NCI-H1105 treated with DMSO at 0.1 percent for 48 hours (cell line): ENCODE data around the gene EYA2.
"Not testable (repeated sequence)": the region's sequence is repeated elsewhere in the genome, so short reads cannot be mapped to it uniquely, and the experiment has no call there.

Experiments
- DNase-seq: peaks from one replicate; lab custom pipeline; 2025; lab: John Stamatoyannopoulos, UW

The EYA2 gene

DNA sequence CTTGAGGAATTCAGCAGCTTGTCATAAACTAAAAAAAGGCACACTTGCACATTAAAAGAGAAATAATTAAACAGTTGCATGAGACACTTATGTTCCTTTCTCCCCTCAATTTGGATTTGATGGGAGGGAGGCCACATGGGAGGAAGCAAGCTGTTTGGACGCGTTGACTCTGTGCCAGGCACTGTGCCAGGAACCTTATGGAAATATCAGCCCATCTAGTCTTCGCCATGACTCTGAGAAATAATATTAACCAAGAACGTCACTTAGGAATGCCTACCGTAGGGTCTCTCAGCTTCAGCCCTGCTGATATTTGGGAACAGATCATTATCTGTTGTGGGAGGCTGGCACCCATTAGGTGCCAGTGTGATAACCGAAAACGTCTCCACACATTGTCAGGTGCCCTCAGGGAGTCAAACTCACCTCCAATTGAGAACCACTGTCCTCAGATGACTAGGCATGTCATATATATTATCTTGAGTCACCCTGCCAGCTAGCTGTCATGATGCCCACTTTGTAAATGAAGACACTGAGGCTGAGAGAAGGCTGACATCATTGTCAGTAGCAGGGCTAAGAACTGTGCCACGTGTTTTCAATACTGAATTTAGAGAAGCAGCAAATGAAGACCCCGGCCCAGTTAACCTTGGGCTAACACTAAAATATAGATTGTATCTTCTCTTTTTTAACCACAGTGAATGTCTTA lies 36.1 kb downstream of the EYA2 start:
- no peak for DNase-seq

DNA sequence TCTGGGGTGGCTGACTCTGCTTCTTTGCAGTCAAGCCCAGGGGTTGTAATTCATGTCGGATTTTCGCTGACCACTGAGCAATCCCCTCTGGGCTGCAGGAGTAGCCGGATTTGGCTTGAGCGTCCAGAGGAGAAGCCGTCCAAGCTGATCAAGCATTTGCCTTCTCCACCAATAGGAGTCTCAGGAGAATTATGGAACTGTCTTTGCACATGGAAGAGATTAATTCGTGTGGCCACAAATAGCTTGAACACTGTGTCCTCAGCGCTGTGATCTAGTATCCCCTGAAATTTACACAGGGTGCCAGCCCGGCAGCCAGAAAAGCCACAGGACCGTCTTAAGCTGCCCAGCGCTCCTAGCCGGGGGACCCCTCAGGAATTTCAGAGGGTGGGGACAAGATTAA lies 37.1 kb downstream of the EYA2 start:
- no peak for DNase-seq

- not testable (repeated sequence) for DNase-seq
These were observed 37.8 kb downstream of the EYA2 start for GRCh38 chr20:46932439-46932838.

DNA sequence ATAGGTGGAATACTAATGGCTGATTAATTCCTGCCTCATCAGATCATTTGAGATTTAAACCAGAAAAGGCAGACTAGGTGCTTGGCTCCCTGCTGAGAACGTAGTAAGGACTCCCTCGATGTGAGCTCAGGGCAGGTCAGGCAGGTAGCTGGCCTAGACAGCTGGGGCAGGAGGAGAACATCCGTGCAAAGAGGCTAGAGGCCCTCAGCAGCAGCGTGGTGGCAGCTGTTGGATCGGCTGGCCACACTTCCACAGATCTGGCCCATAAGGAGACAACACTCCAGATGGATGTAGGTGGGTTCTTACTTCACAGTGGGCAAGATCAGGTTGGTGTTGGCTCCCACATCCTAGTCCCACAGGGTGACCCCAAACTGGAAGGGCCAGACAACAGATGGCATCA lies 38.5 kb downstream of the EYA2 start:
- no peak for DNase-seq

- DNase-seq, result no peak
These were observed 40.2 kb downstream of the EYA2 start for GRCh38 chr20:46934746-46935287.

- no peak for DNase-seq
These were observed 40.9 kb downstream of the EYA2 start for GRCh38 chr20:46935394-46936017.

- DNase-seq, result no peak
These were observed 41.9 kb downstream of the EYA2 start for GRCh38 chr20:46936415-46937156.

- DNase-seq, result no peak
These were observed 42.5 kb downstream of the EYA2 start for GRCh38 chr20:46937157-46937523.

DNA sequence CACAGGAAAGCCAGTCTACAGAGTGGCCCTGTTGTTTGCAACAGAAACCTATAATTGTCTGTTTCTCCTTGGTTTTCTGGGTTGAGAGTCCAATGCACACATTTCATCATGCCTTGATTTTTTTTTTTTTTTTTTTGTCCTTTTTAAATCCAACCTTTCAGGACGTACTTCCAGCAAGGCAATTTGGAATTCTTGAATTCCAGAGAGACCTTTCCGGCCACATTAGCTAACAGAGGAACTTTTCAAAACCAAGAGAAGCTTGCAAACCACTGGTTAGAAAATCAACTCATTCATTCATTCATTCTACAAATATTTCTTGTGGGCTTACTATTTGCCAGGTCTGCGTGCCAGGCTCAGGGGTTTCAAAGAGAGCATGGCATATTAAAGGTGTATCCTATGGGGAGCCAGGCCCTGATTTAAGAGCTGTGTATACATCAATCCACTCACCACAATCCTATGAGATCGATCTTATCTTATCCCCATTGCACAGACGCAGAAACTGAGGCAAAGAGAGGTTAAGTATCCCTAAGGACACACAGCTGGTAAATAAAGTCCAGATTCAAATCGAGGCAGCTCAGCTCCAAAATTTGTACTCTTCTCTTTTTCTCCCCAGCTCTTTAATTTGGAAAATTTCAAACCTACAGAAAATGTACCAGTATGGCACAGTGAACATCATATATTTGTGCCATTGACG lies 43.0 kb downstream of the EYA2 start:
- no peak for DNase-seq

- DNase-seq, result no peak
These were observed 43.8 kb downstream of the EYA2 start for GRCh38 chr20:46938434-46938833.

DNA sequence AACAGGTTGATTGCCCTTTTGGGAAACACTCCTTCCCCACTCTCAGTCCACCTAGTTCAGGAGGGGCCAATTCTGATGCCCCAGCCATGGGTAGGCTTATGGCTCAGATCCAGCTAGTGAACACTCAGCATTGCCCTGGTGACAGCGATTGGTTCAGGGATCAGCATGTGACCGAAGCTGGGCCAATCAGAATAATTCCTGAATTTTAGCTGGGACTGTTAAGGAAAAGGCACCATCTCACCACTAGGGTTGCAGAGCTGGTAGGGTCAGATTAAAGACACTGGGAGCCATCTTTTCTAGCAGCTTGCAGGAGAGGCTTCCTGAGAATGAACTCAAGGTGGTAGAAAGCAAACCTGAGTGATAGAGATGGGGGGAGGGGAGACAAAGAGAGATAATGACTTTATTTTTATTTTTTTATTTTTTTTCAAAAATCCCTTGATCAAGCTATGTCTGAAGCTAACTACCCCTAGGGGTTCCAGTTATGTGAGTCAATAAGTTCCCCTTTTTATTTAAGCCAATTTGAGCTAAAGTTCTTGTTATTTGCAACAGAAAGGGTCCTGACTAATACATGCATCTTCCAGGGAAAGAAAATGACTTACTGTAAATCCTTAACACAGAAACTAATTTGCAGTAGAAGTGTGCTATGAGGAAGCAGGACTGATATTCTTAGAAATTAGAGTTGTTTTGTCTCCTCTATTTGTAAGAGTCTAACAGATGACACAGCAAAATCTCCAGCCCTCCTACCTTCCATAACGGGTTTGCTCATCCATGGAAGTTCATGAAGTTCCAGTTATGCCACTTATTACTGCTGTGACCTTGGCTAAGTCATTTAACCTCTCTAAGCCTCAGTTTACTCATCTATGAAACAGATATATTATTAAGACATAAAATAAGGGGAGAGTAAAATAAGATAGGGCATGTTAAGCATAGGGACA lies 44.7 kb downstream of the EYA2 start:
- no peak for DNase-seq

DNA sequence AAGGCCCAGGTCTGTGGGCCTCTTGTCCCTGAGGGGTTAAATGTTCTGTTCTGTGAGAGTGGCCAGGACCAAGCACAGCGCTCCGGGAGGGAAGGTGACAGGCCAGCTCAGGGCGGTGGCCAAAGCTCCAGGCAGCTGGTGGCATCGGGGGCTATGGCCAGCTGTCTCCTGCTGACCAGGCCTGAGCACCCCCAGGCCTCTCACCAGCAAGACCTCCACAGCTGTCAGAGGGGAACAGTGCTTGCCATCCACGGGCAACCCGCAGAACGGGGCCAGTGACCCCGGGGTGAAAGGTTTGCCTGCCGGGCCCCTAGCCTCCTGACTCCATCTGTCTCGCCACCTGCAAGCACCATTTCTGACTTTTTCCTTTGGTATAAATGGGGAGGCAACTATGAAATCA lies 46.0 kb downstream of the EYA2 start:
- no peak for DNase-seq

DNA sequence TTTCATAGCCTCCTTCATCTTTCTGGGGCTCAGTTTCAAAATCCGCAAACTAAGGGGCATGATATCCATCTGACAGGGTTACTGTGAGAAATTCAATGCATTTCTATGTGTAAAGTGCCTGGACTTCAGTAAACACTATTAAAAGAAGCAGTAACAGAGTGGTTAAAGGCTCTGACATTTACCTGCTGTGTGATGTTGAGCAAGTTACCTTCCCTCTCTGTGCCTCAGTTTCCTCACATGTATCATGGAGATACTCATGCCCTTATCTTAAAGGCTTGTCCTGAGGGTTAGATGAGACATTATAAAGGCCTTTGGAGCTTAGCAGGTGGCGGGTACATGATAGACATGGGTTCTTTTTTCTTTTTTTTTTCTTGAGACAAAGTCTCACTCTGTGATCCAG lies 46.8 kb downstream of the EYA2 start:
- no peak for DNase-seq

DNA sequence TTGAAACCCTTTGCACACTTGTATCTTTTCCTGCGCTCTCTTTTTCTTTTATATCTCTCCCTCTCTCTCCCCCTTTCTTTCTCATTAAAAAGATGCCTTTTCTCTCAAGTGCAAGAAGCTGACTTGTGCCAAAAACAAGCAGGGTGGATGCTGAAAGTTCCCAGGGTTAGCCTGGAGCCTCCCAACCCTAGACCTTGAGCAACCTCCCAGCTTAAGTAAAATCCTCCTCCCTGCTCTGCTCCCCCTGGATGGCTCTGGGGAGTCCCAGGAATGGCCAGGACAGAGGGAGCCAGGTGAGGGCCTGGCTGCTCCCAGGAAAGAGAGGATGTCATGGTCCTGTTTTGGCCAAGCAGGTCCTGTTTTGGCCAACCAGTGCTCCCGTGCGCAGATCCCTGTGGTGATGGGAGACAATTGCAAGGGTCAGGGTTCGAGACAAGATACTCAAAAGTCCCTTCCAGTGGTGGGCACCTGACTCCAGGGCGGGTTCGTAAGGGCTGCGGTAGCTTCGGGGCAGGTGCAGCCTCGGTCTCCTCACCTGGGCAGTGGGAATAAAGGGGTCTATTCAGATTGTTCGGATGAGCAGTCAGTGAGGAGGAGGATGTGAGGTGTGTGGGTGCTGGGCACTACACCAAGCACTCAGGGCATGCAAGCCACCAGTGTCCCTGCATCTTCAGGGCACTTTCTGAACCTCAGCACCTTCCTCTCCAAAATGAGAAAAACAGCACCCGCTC lies 49.4 kb downstream of the EYA2 start:
- DNase-seq, result no peak

GRCh38 chr20:46945465-46945864 lies 50.8 kb downstream of the EYA2 start:
- DNase-seq, result no peak

DNA sequence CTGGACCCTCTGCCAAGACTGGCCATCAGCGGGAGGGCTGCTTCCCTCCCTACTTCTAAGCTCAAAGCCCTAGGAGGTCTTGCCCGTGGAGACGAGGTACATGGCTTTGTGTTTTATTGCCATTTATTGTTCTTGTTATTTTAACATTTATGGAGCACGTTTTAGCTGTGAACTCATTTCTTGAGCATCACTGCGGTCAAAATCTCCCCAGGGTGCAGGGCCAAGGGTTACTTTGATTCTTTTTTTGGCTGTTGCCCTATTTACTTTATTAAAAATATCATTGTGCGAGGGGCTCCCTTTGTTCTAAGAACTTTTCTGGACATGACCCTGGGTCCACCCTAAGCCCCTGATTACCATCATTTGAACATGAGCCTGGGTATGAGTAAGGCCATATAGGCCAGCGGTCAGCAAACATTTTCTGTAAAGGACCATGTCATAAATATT lies 51.6 kb downstream of the EYA2 start:
- DNase-seq, result no peak

DNA sequence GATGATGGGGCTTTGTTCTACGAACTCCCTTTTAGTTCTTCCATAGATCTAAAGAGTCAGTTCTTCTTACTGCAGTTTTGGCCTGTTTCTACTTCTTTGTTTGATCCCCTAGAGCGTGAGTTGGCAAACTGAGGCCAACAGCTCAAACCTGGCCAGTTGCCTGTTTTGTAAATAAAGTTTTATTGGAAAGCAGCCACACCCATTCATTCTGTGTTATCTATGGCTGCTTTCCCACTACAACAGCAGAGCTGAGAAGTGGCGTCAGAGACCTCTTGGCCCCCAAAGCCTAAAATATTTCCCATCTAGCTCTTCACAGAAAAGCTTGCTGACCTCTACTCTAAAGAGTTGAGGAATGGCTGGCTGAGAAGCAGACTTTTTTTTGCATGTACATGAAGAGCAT lies 52.2 kb downstream of the EYA2 start:
- DNase-seq, result no peak

- no peak for DNase-seq
These were observed 53.4 kb downstream of the EYA2 start for GRCh38 chr20:46948081-46948480.

- DNase-seq, result no peak
These were observed 56.8 kb downstream of the EYA2 start for GRCh38 chr20:46951405-46951804.

DNA sequence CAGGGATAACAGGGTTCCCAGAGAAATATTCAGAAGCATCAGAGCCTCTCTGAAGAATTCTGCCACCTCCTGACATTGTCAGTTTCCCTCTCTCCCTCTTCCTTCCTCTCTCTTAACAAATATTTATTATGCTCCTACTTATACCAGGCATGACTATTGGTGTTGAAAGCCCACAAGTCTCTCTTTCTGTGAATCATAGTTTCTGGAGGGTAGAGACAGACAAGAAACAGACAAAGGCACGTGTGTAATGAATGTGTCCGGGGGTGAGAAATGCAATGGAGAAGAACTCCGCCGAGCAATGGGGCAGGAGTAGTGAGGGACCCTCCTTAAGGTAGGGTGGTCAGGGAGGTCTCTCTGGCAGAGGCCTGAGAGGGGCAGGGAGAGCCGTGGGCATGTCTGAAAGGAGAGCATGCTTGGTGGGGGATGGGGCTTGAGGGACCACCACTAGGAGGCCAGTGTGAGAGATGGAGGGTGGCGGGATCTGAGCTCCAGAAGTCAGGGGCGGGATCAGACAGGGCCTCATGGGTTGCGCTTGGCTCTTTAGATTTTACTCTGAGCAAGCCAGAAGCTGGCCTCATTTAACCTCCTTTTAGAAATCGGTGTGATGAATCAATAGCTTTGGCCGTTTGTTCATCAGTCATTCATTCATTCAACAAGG lies 57.3 kb downstream of the EYA2 start:
- DNase-seq, result no peak
